Gastroesophageal sphincter (tissue), 4 donors: ENCODE results near the gene LAMC1. TPM values are rescaled to one million over a fixed set of nuclear protein-coding genes. Genes with fewer than 3 reads are reported as not detected.
A peak's percentile ranks its signal among the peaks of the same experiment; 100 is the strongest.

ENCODE experiments used
- ATAC-seq: fragments of 150-250 bp; one replicate; pipeline ENCODE4 v1.9.1; 2016; ENCODE audit warnings: mild to moderate bottlenecking, moderate library complexity
- H3K27ac ChIP-seq, 4 donors: fragments of 200-600 bp; sonication (generic) in 3 of 4; 1 replicate in 3 of 4; 2 replicates in 1 of 4; pipeline ENCODE4 v1.5.1; 2016 to 2019
- H3K27me3 ChIP-seq: fragments of 200-600 bp; sonication (generic); one replicate; pipeline ENCODE4 v1.5.1; 2019
- H3K36me3 ChIP-seq, 2 donors: fragments of 200-600 bp; sonication (generic); one replicate each; pipeline ENCODE4 v1.5.1; 2019; ENCODE audit warnings: control low read depth in 1 of 2
- H3K4me1 ChIP-seq, 3 donors: fragments of 200-600 bp; sonication (generic); 1 replicate in 2 of 3; 2 replicates in 1 of 3; pipeline ENCODE4 v1.5.1; 2016 to 2019; ENCODE audit warnings: control low read depth in 2 of 3
- H3K4me3 ChIP-seq, 2 donors: fragments of 200-600 bp; sonication (generic); one replicate each; pipeline ENCODE4 v1.5.1; 2019; ENCODE audit warnings: mild to moderate bottlenecking in 1 of 2, moderate library complexity in 1 of 2
- H3K9me3 ChIP-seq, 3 donors: fragments of 200-600 bp; sonication (generic); one replicate each; pipeline ENCODE4 v1.5.1; 2017 to 2019; ENCODE audit warnings: control low read depth in 2 of 3
- EP300 ChIP-seq: sonication (generic); formaldehyde crosslinking; IDR thresholded peaks from one replicate; pipeline ENCODE4 v1.6.1; 2017; ENCODE audit warnings: antibody characterized with exemption, mild to moderate bottlenecking
- POLR2A ChIP-seq, 2 donors: fragments of 450-650 bp; IDR thresholded peaks; one replicate each; pipeline ENCODE4 v1.6.1; 2017; ENCODE audit warnings: antibody characterized with exemption in 2 of 2, mild to moderate bottlenecking in 2 of 2, moderate library complexity in 1 of 2
- POLR2AphosphoS5 ChIP-seq: sonication (generic); formaldehyde crosslinking; IDR thresholded peaks from one replicate; pipeline ENCODE4 v1.6.1; 2017; ENCODE audit warnings: antibody characterized with exemption
- WGBS, 2 donors: methylation state at CpG; one replicate each; pipeline ENCODE4 v1.1.5; 2018; ENCODE audit warnings: low coverage in 1 of 2; 5-methylcytosine and 5-hydroxymethylcytosine counted together
- total RNA-seq, 4 donors: library from RNA; depleted of rRNA; stranded (reverse); fragments of >200 nt; gene quantifications; one replicate each; pipeline ENCODE4 v1.1.0, GENCODE V29; 2016
- TF ChIP-seq, protein P1 (sequence below), 4 experiments: fragments of 200-600 bp in 2 of 4; fragments of 450-650 bp in 2 of 4; sonication (generic) in 1 of 4; IDR thresholded peaks; one replicate each; pipeline ENCODE4 v1.5.1; 2017 to 2019; ENCODE audit warnings: antibody characterized with exemption in 4 of 4, mild to moderate bottlenecking in 2 of 4, moderate library complexity in 2 of 4

LAMC1 gene
- total RNA-seq, 4 donors from 2014 or later: 363 to 528 (median 514) TPM

DNA sequence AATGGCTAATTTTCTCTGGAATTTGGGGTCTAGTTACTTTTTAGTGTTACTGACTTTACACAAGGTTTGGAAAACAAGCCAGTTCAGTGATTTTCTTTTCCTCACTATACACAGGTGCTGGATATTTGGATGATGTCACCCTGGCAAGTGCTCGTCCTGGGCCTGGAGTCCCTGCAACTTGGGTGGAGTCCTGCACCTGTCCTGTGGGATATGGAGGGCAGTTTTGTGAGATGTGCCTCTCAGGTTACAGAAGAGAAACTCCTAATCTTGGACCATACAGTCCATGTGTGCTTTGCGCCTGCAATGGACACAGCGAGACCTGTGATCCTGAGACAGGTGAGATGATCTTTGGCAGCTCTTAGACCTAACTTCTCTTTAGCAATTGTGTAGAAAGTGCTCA lies 98.4 kb downstream of the LAMC1 start:
- no peak for TF ChIP-seq POLR2AphosphoS5
- TF ChIP-seq EP300: no peak
- no peak for TF ChIP-seq POLR2A (IDR thresholded peaks at IDR 0.05)
- TF ChIP-seq, protein P1, sequence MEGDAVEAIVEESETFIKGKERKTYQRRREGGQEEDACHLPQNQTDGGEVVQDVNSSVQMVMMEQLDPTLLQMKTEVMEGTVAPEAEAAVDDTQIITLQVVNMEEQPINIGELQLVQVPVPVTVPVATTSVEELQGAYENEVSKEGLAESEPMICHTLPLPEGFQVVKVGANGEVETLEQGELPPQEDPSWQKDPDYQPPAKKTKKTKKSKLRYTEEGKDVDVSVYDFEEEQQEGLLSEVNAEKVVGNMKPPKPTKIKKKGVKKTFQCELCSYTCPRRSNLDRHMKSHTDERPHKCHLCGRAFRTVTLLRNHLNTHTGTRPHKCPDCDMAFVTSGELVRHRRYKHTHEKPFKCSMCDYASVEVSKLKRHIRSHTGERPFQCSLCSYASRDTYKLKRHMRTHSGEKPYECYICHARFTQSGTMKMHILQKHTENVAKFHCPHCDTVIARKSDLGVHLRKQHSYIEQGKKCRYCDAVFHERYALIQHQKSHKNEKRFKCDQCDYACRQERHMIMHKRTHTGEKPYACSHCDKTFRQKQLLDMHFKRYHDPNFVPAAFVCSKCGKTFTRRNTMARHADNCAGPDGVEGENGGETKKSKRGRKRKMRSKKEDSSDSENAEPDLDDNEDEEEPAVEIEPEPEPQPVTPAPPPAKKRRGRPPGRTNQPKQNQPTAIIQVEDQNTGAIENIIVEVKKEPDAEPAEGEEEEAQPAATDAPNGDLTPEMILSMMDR (IDR thresholded peaks at IDR 0.05): no peak
- Histone ChIP-seq H3K4me1 (peaks cover 0 to 25% (median 0%) of the 10 kb centered on the region in 3 donors), H3K36me3 (peaks cover 16 to 99% of the 10 kb centered on the region in 2 donors), H3K27ac (no peak overlapping the region), H3K4me3 (no peak overlapping the region), H3K9me3 (no peaks in the 10 kb centered on the region), H3K27me3 (no peaks in the 10 kb centered on the region)
- ATAC-seq: no peak
- WGBS, 2 donors: 88 to 100% methylated on average over 1 to 3 of the region's 3 CpGs

DNA sequence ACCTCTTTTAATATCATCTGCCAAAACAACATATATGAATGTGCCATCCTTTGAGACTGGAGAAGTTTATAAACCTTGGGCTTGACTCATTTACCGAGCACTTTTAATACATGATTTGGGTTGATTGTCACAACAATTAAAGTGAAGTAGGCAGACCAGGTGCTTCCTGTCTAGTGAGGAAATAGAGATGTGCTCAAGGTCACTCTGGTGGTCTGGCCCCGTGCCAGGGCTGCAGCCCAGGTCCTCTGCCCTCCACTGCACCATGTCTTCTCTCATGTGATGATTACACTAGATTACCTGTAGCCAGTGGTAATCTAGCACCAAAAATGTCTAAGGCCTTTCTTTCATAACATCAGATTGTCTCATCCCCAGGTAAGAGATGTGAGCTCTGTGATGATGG lies 101.0 kb downstream of the LAMC1 start:
- peak overlapping the region in 1 of 4 donors; percentile 20 for H3K27ac ChIP-seq

DNA sequence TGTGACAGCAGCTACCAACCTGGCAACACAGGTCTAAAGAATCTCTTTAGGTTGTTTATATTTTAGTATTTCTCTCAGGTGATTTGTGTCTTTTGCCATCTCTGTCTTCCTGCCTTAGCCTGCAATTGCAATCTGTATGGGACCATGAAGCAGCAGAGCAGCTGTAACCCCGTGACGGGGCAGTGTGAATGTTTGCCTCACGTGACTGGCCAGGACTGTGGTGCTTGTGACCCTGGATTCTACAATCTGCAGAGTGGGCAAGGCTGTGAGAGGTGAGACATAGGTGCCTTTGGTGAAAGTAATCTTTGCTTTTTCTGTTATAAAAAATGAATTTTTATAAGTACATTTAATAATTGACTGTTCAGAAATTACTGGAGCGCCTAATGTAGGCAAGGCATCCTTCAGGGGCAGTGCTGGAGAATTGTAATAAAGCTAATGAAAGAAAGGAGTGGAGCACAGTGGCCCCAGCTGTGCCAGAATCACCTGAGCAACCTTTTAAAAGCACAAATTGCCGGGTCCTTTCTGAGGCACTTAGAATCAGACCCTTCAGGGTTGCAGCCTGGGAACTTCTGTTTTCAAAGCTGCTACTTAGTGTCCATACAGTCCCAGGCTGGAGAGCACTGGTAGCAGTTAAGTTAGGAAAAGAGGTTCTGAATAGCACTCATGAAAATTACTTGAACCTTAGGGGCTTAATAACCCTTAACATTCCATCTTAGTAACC lies 102.2 kb downstream of the LAMC1 start:
- H3K4me3 ChIP-seq: no peak overlapping the region
- no peaks in the 10 kb centered on the region for H3K9me3 ChIP-seq
- peaks cover 0 to 30% (median 0%) of the 10 kb centered on the region in 3 donors for H3K4me1 ChIP-seq
- H3K27me3 ChIP-seq: no peaks in the 10 kb centered on the region
- ATAC-seq: no peak
- peak overlapping the region in 2 of 4 donors; percentile 55 to 56 for H3K27ac ChIP-seq
- 85 to 91% methylated on average over 5 of the region's 5 CpGs for WGBS, 2 donors
- peaks cover 11 to 99% of the 10 kb centered on the region in 2 donors for H3K36me3 ChIP-seq
- TF ChIP-seq EP300: no peak
- no peak for TF ChIP-seq POLR2AphosphoS5
- TF ChIP-seq, protein P1 (IDR thresholded peaks at IDR 0.05): no peak
- TF ChIP-seq POLR2A (IDR thresholded peaks at IDR 0.05): no peak

More for the DNA sequence above, 101.0 kb downstream of the LAMC1 start:
- ATAC-seq: no peak
- WGBS, 2 donors: 17 to 31% methylated on average over 2 of the region's 2 CpGs
- Histone ChIP-seq H3K9me3 (no peaks in the 10 kb centered on the region), H3K4me3 (no peak overlapping the region), H3K27me3 (no peaks in the 10 kb centered on the region), H3K4me1 (peaks cover 0 to 30% (median 0%) of the 10 kb centered on the region in 3 donors), H3K36me3 (peaks cover 11 to 97% of the 10 kb centered on the region in 2 donors)
- no peak for TF ChIP-seq POLR2A (IDR thresholded peaks at IDR 0.05)
- no peak for TF ChIP-seq POLR2AphosphoS5
- TF ChIP-seq EP300: no peak
- TF ChIP-seq, protein P1 (IDR thresholded peaks at IDR 0.05): no peak

DNA sequence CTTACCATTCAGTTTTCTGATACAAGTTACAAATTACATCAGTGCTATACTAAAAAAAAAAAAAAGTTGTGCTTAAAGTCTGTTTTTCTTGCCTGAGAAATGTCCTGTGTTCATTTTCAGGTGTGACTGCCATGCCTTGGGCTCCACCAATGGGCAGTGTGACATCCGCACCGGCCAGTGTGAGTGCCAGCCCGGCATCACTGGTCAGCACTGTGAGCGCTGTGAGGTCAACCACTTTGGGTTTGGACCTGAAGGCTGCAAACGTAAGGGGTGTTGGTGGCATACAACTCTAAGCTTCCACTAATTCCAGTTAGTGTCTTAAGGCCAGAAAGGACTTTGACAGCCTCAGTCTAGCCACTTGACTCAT lies 102.8 kb downstream of the LAMC1 start:
- ATAC-seq: no peak
- WGBS, 2 donors: 93 to 100% methylated on average over 1 to 4 of the region's 5 CpGs
- Histone ChIP-seq H3K36me3 (peaks cover 11 to 99% of the 10 kb centered on the region in 2 donors), H3K4me3 (no peak overlapping the region), H3K27me3 (no peaks in the 10 kb centered on the region), H3K9me3 (no peaks in the 10 kb centered on the region), H3K4me1 (peaks cover 0 to 30% (median 0%) of the 10 kb centered on the region in 3 donors), H3K27ac (peak overlapping the region in 3 of 4 donors; percentile 55 to 61 (median 56))
- TF ChIP-seq POLR2A (IDR thresholded peaks at IDR 0.05): no peak
- TF ChIP-seq, protein P1 (IDR thresholded peaks at IDR 0.05): no peak
- no peak for TF ChIP-seq POLR2AphosphoS5
- TF ChIP-seq EP300: no peak

DNA sequence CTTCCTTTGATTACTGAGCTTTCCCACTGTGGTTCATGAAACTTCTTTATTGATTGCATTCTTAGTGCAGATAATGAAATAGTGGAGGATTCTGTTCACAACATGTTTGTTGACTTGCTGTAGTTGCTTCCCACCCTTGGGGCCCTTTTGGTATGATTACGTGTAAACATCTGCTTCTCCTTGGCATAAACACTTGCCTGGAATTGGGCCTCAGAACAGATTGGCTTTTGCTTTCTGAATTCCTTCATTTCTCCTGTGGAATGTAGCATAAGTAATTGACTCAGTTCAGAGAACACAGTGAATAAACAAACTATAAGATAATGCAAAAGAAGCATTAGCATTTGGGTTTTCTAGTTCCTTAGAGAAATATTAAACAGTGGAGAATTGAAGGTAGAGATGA lies 103.3 kb downstream of the LAMC1 start:
- TF ChIP-seq, protein P1 (IDR thresholded peaks at IDR 0.05): no peak
- TF ChIP-seq POLR2AphosphoS5: no peak
- no peak for TF ChIP-seq POLR2A (IDR thresholded peaks at IDR 0.05)
- no peak for TF ChIP-seq EP300
- H3K27me3 ChIP-seq: no peaks in the 10 kb centered on the region
- no peaks in the 10 kb centered on the region for H3K9me3 ChIP-seq
- WGBS, 2 donors: 11 to 43% methylated on average over 1 of the region's 1 CpG
- peaks cover 11 to 99% of the 10 kb centered on the region in 2 donors for H3K36me3 ChIP-seq
- no peak overlapping the region for H3K4me3 ChIP-seq
- ATAC-seq: peak; percentile 26
- peak overlapping the region in 3 of 4 donors; percentile 50 to 56 (median 55) for H3K27ac ChIP-seq
- H3K4me1 ChIP-seq: peaks cover 0 to 30% (median 0%) of the 10 kb centered on the region in 3 donors
